Measurements from ENCODE around the gene EIF3D. TPM values are rescaled to one million over a fixed set of nuclear protein-coding genes. Genes with fewer than 3 reads are reported as not detected.

EIF3D gene
- total RNA-seq, 1 experiment from 2014 or later, result 306 TPM

GRCh38 chr22:36514766-36515165, 14.2 kb downstream of the EIF3D start:
- Histone ChIP-seq H4K20me1 (ENCODE audit: insufficient read depth) (0 out of 2 replicates have a peak, but pooled peaks cover 4% of the 10 kb centered on the region), H3K9me2 (ENCODE audit: insufficient read depth) (no peaks in the 10 kb centered on the region), H3K27ac (ENCODE audit: low read depth, low read length) (no peak overlapping the region), H3K36me3 (ENCODE audit: control insufficient read depth in 1 of 2, insufficient read depth in 2 of 2, low read length in 2 of 2) (peaks cover 78 to 87% of the 10 kb centered on the region in 2 experiments), H3K9me3 (ENCODE audit: control insufficient read depth in 1 of 2, insufficient read depth in 1 of 2, low read depth in 1 of 2, low read length in 2 of 2) (no peaks in the 10 kb centered on the region), H3K4me1 (ENCODE audit: control insufficient read depth in 1 of 2, insufficient read depth in 2 of 2, low read length in 2 of 2) (no peaks in the 10 kb centered on the region), H3K79me2 (ENCODE audit: insufficient read depth, low read length) (peaks cover 51% of the 10 kb centered on the region; the same call in 1 of the 2 replicates), H3K9ac (ENCODE audit: low read length) (no peak overlapping the region), H3K4me3 (replicated peaks in 1 of 2; ENCODE audit: low read depth in 1 of 2, low read length in 2 of 2) (no peak overlapping the region), H2AFZ (ENCODE audit: low read depth, low read length, poor library complexity, severe bottlenecking) (no peak overlapping the region), H3K27me3 (ENCODE audit: insufficient read depth, low read length) (no peaks in the 10 kb centered on the region), H3K4me2 (ENCODE audit: low read length) (no peak overlapping the region)
- DNase-seq (ENCODE audit: low read depth, low spot score) (no peak), ATAC-seq (no peak)
- intact Hi-C loops (cut with micrococcal nuclease), result no loop called here
- TF ChIP-seq JUND (IDR thresholded peaks at IDR 0.05) (no peak), CEBPB (IDR thresholded peaks at IDR 0.05; ENCODE audit: low read depth) (no peak), CBX3 (IDR thresholded peaks at IDR 0.05; ENCODE audit: low read depth) (no peak), MAX (IDR thresholded peaks at IDR 0.05) (no peak), POLR2AphosphoS5 (IDR thresholded peaks at IDR 0.05; ENCODE audit: low read depth, low read length) (no peak), TCF7L2 (IDR thresholded peaks at IDR 0.05; ENCODE audit: borderline replicate concordance, extremely low read depth, insufficient read depth, insufficient read length) (no peak), EZH2phosphoT487 (IDR thresholded peaks at IDR 0.05; ENCODE audit: borderline replicate concordance) (no peak)
- TF ChIP-seq, protein P1, sequence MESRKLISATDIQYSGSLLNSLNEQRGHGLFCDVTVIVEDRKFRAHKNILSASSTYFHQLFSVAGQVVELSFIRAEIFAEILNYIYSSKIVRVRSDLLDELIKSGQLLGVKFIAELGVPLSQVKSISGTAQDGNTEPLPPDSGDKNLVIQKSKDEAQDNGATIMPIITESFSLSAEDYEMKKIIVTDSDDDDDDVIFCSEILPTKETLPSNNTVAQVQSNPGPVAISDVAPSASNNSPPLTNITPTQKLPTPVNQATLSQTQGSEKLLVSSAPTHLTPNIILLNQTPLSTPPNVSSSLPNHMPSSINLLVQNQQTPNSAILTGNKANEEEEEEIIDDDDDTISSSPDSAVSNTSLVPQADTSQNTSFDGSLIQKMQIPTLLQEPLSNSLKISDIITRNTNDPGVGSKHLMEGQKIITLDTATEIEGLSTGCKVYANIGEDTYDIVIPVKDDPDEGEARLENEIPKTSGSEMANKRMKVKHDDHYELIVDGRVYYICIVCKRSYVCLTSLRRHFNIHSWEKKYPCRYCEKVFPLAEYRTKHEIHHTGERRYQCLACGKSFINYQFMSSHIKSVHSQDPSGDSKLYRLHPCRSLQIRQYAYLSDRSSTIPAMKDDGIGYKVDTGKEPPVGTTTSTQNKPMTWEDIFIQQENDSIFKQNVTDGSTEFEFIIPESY (IDR thresholded peaks at IDR 0.05; ENCODE audit: extremely low read depth, insufficient replicate concordance, low read length), result no peak
- TF ChIP-seq, protein P2, sequence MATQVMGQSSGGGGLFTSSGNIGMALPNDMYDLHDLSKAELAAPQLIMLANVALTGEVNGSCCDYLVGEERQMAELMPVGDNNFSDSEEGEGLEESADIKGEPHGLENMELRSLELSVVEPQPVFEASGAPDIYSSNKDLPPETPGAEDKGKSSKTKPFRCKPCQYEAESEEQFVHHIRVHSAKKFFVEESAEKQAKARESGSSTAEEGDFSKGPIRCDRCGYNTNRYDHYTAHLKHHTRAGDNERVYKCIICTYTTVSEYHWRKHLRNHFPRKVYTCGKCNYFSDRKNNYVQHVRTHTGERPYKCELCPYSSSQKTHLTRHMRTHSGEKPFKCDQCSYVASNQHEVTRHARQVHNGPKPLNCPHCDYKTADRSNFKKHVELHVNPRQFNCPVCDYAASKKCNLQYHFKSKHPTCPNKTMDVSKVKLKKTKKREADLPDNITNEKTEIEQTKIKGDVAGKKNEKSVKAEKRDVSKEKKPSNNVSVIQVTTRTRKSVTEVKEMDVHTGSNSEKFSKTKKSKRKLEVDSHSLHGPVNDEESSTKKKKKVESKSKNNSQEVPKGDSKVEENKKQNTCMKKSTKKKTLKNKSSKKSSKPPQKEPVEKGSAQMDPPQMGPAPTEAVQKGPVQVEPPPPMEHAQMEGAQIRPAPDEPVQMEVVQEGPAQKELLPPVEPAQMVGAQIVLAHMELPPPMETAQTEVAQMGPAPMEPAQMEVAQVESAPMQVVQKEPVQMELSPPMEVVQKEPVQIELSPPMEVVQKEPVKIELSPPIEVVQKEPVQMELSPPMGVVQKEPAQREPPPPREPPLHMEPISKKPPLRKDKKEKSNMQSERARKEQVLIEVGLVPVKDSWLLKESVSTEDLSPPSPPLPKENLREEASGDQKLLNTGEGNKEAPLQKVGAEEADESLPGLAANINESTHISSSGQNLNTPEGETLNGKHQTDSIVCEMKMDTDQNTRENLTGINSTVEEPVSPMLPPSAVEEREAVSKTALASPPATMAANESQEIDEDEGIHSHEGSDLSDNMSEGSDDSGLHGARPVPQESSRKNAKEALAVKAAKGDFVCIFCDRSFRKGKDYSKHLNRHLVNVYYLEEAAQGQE (IDR thresholded peaks at IDR 0.05; ENCODE audit: low read depth), result no peak
- CTCF ChIA-PET, result no interaction called here
- RAD21 ChIA-PET (ENCODE audit: low non-redundant PET in 1 of 2, low total read pairs in 2 of 2, uncharacterized antibody in 2 of 2, unreplicated experiment in 2 of 2), result no interaction called here
- BruUV-seq (replicated peaks), result TSS peak; percentile 5
- POLR2A ChIA-PET, result no interaction called here

Measured in HCT116 (cell line).